Adrenal gland (tissue), 5 donors: ENCODE measurements around the gene ARAP3.
A peak's percentile ranks its signal among the peaks of the same experiment; 100 is the strongest.

Experiments
- CTCF ChIP-seq, 6 experiments: fragments of 450-650 bp in 4 of 6; fragments of 200-600 bp in 2 of 6; sonication (generic) in 1 of 6; IDR thresholded peaks; 1 replicate in 5 of 6; 2 replicates in 1 of 6; pipeline versions ENCODE4 v1.5.1 to v1.8.0; 2016 to 2021; ENCODE audit warnings: antibody characterized with exemption in 6 of 6, mild to moderate bottlenecking in 2 of 6, moderate library complexity in 1 of 6
- POLR2A ChIP-seq, 2 donors: fragments of 450-650 bp; IDR thresholded peaks; one replicate each; pipeline ENCODE4 v1.6.1; 2017; ENCODE audit warnings: antibody characterized with exemption in 2 of 2, mild to moderate bottlenecking in 2 of 2, moderate library complexity in 1 of 2
- donor health status: DM: no; HTN: no; CAD: no.

- TF ChIP-seq CTCF (IDR thresholded peaks at IDR 0.05) (no peak), POLR2A (IDR thresholded peaks at IDR 0.05) (peak in 1 of 2 donors; percentile 29)
Measured at GRCh38 chr5:141680751-141681201, 1.3 kb downstream of the ARAP3 start.
